PC-9 (cell line): ENCODE results near the gene RAD52.

Experiments
- CTCF ChIP-seq: fragments of 200-600 bp; sonication (generic); conservative IDR thresholded peaks from 2 replicates; pipeline ENCODE4 v1.6.1; 2017; ENCODE audit warnings: mixed run types, antibody characterized with exemption, mild to moderate bottlenecking, moderate library complexity
- EZH2 ChIP-seq: fragments of 200-600 bp; sonication (generic); IDR thresholded peaks from 2 replicates; pipeline ENCODE4 v1.8.0; 2017; ENCODE audit warnings: antibody characterized with exemption, low read depth

- no peak for TF ChIP-seq CTCF
- no peak for TF ChIP-seq EZH2
These were observed 81.6 kb downstream of the RAD52 start for GRCh38 chr12:867905-868304.
